RWPE1 (cell line): ENCODE results near the gene ERLEC1.

Experiments used
- CTCF ChIA-PET: fragments of 350-600 bp; sonication (Branson Sonifier 250); formaldehyde crosslinking; extraction: SDS; loops from one replicate; lab custom pipeline; 2021; lab: Yijun Ruan, JAX
- POLR2A ChIA-PET: fragments of 400-600 bp; formaldehyde crosslinking; extraction: SDS; loops from one replicate; lab custom pipeline; 2020; ENCODE audit warnings: antibody characterized with exemption; ENCODE audit not compliant: low non-redundant PET; lab: Yijun Ruan, JAX
- DNase-seq: peaks from one replicate; pipeline ENCODE4 v3.0.0; 2012; ENCODE audit warnings: low spot score
- H3K27ac ChIP-seq: fragments of 450-650 bp; 2 replicates; pipeline ENCODE4 v1.5.1; 2017
- CTCF ChIP-seq: fragments of 450-650 bp; conservative IDR thresholded peaks from 2 replicates; pipeline ENCODE4 v1.5.1; 2017; ENCODE audit warnings: low read depth, mild to moderate bottlenecking

Gene ERLEC1

GRCh38 chr2:53786705-53787613, at the start of gene ERLEC1, which contains the start of gene ASB3:
TSS of gene ERLEC1 (plus strand) at chr2:53787044. CDS start at chr2:53787211, 167 bp downstream.
TSS of gene ASB3 (minus strand) at chr2:53786953. CDS start at chr2:53765572, 21,381 bp downstream.
- peak within 1 kb of the TSS; percentile 89 for H3K27ac ChIP-seq
- ChIA-PET CTCF (interaction anchor here (0.7 kb wide), 1 partner anchor 1508 kb away, joined by 4 read pairs; no protein-coding TSS in a partner anchor), POLR2A (no interaction called here)
- TF ChIP-seq CTCF = no peak
- peak; percentile 58 for DNase-seq

- DNase-seq = no peak
- CTCF ChIA-PET = no interaction called here
- TF ChIP-seq CTCF = no peak
- no peak overlapping the region for H3K27ac ChIP-seq
- POLR2A ChIA-PET = no interaction called here
These were observed 49.8 kb upstream of the ERLEC1 start for GRCh38 chr2:53737091-53737490.

GRCh38 chr2:53739032-53739431, 47.8 kb upstream of the ERLEC1 start:
- ChIA-PET POLR2A (no interaction called here), CTCF (interaction anchor here (0.6 kb wide), 1 partner anchor 279 kb away, joined by 3 read pairs; no protein-coding TSS in a partner anchor)
- no peak overlapping the region for H3K27ac ChIP-seq
- no peak for TF ChIP-seq CTCF
- no peak for DNase-seq

GRCh38 chr2:53740170-53740569, 46.7 kb upstream of the ERLEC1 start:
- H3K27ac ChIP-seq = no peak overlapping the region
- CTCF ChIA-PET = interaction anchor here (0.7 kb wide), 1 partner anchor 1238 kb away, joined by 3 read pairs; no protein-coding TSS in a partner anchor
- POLR2A ChIA-PET = no interaction called here
- peak; percentile 40 for TF ChIP-seq CTCF
- no peak for DNase-seq

GRCh38 chr2:53744395-53745065, 42.3 kb upstream of the ERLEC1 start:
- H3K27ac ChIP-seq = no peak overlapping the region
- DNase-seq = no peak
- no peak for TF ChIP-seq CTCF
- ChIA-PET POLR2A (no interaction called here), CTCF (no interaction called here)

GRCh38 chr2:53750041-53750768, 36.6 kb upstream of the ERLEC1 start:
- ChIA-PET CTCF (no interaction called here), POLR2A (no interaction called here)
- H3K27ac ChIP-seq = no peak overlapping the region
- TF ChIP-seq CTCF = no peak
- DNase-seq = no peak
